Measurements from ENCODE around the gene SMYD3.

Gene SMYD3

DNA sequence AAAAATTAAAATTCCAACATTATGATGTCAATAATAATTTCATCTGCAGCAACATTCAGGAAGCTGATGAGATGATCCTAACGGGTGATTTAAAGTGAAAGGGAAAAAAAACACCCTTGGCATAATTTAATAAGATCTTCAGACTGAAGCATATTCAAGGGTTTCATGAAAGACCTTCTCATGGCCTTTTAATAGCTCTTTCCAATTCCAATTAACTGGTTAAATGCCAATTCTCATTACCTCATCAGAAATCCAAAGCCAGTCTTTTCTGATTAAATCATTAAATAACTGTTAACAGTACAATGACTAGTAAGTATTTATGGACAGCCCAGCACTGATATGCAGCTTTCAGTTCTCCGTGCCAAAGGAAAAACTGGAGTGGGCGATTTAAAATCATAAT is 407.5 kb downstream of the SMYD3 start:
- Histone ChIP-seq H3K4me3 (ENCODE audit: insufficient read length, low read depth) (no peak overlapping the region), H3K27me3 (ENCODE audit: insufficient read depth, insufficient read length) (no peaks in the 10 kb centered on the region), H3K9ac (ENCODE audit: insufficient read length, low read depth) (no peak overlapping the region), H3K36me3 (ENCODE audit: insufficient read depth, insufficient read length, low read length) (no peaks in the 10 kb centered on the region), H3K4me1 (ENCODE audit: insufficient read depth, insufficient read length) (no peaks in the 10 kb centered on the region), H3K9me3 (ENCODE audit: insufficient read depth, low read length) (no peaks in the 10 kb centered on the region)
- no peak for DNase-seq (ENCODE audit: low read depth, low spot score)
- TF ChIP-seq YY1 (IDR thresholded peaks at IDR 0.05; ENCODE audit: insufficient read depth, insufficient read length), result no peak
- TF ChIP-seq ZNF274 (IDR thresholded peaks at IDR 0.05; ENCODE audit: low read depth, low read length), result no peak
- no peak for TF ChIP-seq SUZ12 (IDR thresholded peaks at IDR 0.05; ENCODE audit: extremely low read depth, insufficient read depth, insufficient read length)

DNA sequence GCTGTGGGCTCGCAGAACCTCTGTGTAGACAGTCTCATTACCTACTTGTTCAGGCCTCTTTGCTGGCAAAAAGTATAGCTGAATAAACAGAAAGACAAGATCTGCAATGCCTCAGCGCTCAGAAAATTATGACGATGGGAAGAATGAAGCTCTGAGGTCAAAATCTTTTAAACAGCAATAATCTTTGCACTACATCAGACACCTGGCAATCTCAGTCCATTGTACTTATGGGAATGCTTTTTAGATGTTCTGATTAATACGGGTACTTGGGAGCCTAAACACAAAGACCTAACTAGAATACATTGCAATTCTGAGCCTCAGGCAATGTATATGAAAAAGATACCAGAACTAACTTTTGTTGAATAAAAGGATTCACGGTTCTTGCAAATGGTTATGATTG is 410.7 kb downstream of the SMYD3 start:
- no peak overlapping the region for H3K4me3 ChIP-seq (ENCODE audit: insufficient read length, low read depth)
- no peak overlapping the region for H3K9ac ChIP-seq (ENCODE audit: insufficient read length, low read depth)
- TF ChIP-seq YY1 (IDR thresholded peaks at IDR 0.05; ENCODE audit: insufficient read depth, insufficient read length) (no peak), SUZ12 (IDR thresholded peaks at IDR 0.05; ENCODE audit: extremely low read depth, insufficient read depth, insufficient read length) (no peak), ZNF274 (IDR thresholded peaks at IDR 0.05; ENCODE audit: low read depth, low read length) (no peak)
- H3K27me3 ChIP-seq (ENCODE audit: insufficient read depth, insufficient read length), result no peaks in the 10 kb centered on the region
- H3K4me1 ChIP-seq (ENCODE audit: insufficient read depth, insufficient read length), result no peaks in the 10 kb centered on the region
- H3K9me3 ChIP-seq (ENCODE audit: insufficient read depth, low read length), result no peaks in the 10 kb centered on the region
- H3K36me3 ChIP-seq (ENCODE audit: insufficient read depth, insufficient read length, low read length), result no peaks in the 10 kb centered on the region
- no peak for DNase-seq (ENCODE audit: low read depth, low spot score)

DNA sequence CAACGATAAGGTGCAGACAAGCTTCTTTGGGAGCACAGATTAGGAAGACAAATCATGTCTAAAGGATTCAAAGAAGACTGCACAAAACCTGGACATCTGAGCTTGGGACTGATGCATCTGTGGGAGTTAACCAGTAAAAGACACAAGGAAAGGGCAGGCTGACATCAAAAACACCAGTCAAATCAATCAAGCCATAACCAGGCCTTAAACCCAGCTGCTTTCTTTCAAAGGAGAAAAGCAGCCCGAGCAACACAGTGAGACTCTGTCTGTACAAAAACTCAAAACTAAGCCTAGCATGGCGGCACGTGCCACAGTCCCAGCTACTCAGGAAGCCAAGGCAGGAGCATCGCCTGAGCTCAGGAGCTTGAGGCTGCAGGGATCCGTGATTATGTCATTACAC is 411.6 kb downstream of the SMYD3 start:
- TF ChIP-seq ZNF274 (IDR thresholded peaks at IDR 0.05; ENCODE audit: low read depth, low read length), result no peak
- TF ChIP-seq SUZ12 (IDR thresholded peaks at IDR 0.05; ENCODE audit: extremely low read depth, insufficient read depth, insufficient read length), result no peak
- TF ChIP-seq YY1 (IDR thresholded peaks at IDR 0.05; ENCODE audit: insufficient read depth, insufficient read length), result no peak
- no peak overlapping the region for H3K9ac ChIP-seq (ENCODE audit: insufficient read length, low read depth)
- no peaks in the 10 kb centered on the region for H3K4me1 ChIP-seq (ENCODE audit: insufficient read depth, insufficient read length)
- H3K36me3 ChIP-seq (ENCODE audit: insufficient read depth, insufficient read length, low read length), result no peaks in the 10 kb centered on the region
- no peak overlapping the region for H3K4me3 ChIP-seq (ENCODE audit: insufficient read length, low read depth)
- no peaks in the 10 kb centered on the region for H3K9me3 ChIP-seq (ENCODE audit: insufficient read depth, low read length)
- no peak for DNase-seq (ENCODE audit: low read depth, low spot score)
- no peaks in the 10 kb centered on the region for H3K27me3 ChIP-seq (ENCODE audit: insufficient read depth, insufficient read length)

DNA sequence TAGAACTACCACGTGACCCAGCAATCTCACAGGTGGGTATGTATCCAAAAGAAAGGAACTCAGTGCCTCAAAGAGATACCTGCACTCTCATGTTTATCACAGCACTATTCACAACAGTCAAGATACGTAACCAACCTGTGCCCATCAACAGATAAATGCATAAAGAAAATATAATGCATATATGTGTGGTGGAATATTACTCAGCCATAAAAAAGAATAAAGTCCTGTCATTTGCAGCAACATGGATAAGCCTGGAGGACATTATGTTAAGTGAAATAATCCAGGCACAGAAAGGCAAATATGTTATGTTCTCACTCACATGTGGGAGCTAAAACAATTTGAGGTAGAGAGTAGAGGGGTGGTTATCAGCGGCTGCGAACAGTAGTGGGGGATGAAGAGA is 413.8 kb downstream of the SMYD3 start:
- no peak for DNase-seq (ENCODE audit: low read depth, low spot score)
- no peaks in the 10 kb centered on the region for H3K4me1 ChIP-seq (ENCODE audit: insufficient read depth, insufficient read length)
- H3K36me3 ChIP-seq (ENCODE audit: insufficient read depth, insufficient read length, low read length), result no peaks in the 10 kb centered on the region
- no peaks in the 10 kb centered on the region for H3K27me3 ChIP-seq (ENCODE audit: insufficient read depth, insufficient read length)
- no peaks in the 10 kb centered on the region for H3K9me3 ChIP-seq (ENCODE audit: insufficient read depth, low read length)
- no peak overlapping the region for H3K4me3 ChIP-seq (ENCODE audit: insufficient read length, low read depth)
- H3K9ac ChIP-seq (ENCODE audit: insufficient read length, low read depth), result no peak overlapping the region
- no peak for TF ChIP-seq YY1 (IDR thresholded peaks at IDR 0.05; ENCODE audit: insufficient read depth, insufficient read length)
- TF ChIP-seq SUZ12 (IDR thresholded peaks at IDR 0.05; ENCODE audit: extremely low read depth, insufficient read depth, insufficient read length), result no peak
- TF ChIP-seq ZNF274 (IDR thresholded peaks at IDR 0.05; ENCODE audit: low read depth, low read length), result no peak

DNA sequence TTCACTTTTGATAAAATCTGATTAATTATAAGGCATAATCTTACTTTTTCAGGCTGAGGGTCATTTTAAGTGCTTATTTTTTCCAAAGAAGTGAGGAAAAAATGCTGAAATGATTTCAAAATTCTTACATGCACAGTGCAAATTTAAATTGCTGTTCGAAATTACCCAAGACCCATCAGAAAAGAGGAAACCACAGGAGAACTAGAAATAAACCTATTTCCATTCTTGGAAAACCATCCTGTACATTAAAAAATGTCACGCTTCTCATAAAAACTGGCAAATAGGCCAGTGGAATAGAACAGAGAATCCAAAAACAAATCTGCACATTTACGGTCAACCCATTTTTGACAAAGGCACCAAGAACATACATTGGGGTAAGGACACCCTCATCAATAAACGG is 414.9 kb downstream of the SMYD3 start:
- H3K36me3 ChIP-seq (ENCODE audit: insufficient read depth, insufficient read length, low read length), result no peaks in the 10 kb centered on the region
- no peaks in the 10 kb centered on the region for H3K27me3 ChIP-seq (ENCODE audit: insufficient read depth, insufficient read length)
- DNase-seq (ENCODE audit: low read depth, low spot score), result no peak
- TF ChIP-seq SUZ12 (IDR thresholded peaks at IDR 0.05; ENCODE audit: extremely low read depth, insufficient read depth, insufficient read length), result no peak
- no peak for TF ChIP-seq ZNF274 (IDR thresholded peaks at IDR 0.05; ENCODE audit: low read depth, low read length)
- TF ChIP-seq YY1 (IDR thresholded peaks at IDR 0.05; ENCODE audit: insufficient read depth, insufficient read length), result no peak
- H3K9ac ChIP-seq (ENCODE audit: insufficient read length, low read depth), result no peak overlapping the region
- no peaks in the 10 kb centered on the region for H3K4me1 ChIP-seq (ENCODE audit: insufficient read depth, insufficient read length)
- H3K4me3 ChIP-seq (ENCODE audit: insufficient read length, low read depth), result no peak overlapping the region
- no peaks in the 10 kb centered on the region for H3K9me3 ChIP-seq (ENCODE audit: insufficient read depth, low read length)

DNA sequence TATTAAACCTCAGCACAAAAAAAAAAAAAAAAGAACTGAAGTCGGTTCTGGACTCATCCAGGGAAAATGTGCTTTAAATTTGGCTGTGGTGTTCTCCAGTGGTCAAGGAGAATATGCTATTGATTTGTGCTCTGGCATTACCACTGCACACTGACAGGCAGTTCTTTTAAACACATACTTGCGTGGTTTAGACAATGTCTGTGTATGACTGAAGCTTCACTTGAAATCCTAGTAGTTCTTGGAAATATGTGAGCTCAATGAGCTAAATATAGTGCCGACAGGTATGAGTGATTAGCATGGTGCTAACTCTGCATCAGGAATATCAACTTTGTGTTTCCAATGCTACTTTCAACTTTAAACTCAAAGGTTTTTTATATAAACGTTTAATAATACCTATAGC is 415.6 kb downstream of the SMYD3 start:
- Histone ChIP-seq H3K36me3 (ENCODE audit: insufficient read depth, insufficient read length, low read length) (no peaks in the 10 kb centered on the region), H3K9me3 (ENCODE audit: insufficient read depth, low read length) (no peaks in the 10 kb centered on the region), H3K9ac (ENCODE audit: insufficient read length, low read depth) (no peak overlapping the region), H3K27me3 (ENCODE audit: insufficient read depth, insufficient read length) (no peaks in the 10 kb centered on the region), H3K4me1 (ENCODE audit: insufficient read depth, insufficient read length) (no peaks in the 10 kb centered on the region), H3K4me3 (ENCODE audit: insufficient read length, low read depth) (no peak overlapping the region)
- TF ChIP-seq YY1 (IDR thresholded peaks at IDR 0.05; ENCODE audit: insufficient read depth, insufficient read length) (no peak), SUZ12 (IDR thresholded peaks at IDR 0.05; ENCODE audit: extremely low read depth, insufficient read depth, insufficient read length) (no peak), ZNF274 (IDR thresholded peaks at IDR 0.05; ENCODE audit: low read depth, low read length) (no peak)
- no peak for DNase-seq (ENCODE audit: low read depth, low spot score)

DNA sequence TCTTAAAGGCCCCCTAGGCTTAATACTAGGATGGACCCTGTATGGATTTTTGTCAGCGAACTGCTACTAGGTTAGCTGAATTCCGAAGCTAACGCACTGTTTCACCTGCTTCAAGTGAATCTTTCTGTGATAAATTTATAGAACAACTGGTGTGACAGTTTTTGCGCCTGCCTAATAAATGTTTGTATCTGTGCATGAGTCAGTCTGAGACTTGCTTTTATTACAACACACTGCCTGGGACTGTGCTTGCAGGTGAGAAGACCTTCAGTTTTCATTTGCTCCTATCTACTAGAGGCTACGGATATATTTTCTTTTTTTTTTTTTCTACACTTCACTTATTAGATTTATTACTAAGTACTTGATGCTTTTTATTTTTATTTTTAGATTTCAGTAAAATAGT is 420.9 kb downstream of the SMYD3 start:
- no peak overlapping the region for H3K4me3 ChIP-seq (ENCODE audit: insufficient read length, low read depth)
- H3K9me3 ChIP-seq (ENCODE audit: insufficient read depth, low read length), result peaks cover 13% of the 10 kb centered on the region
- TF ChIP-seq ZNF274 (IDR thresholded peaks at IDR 0.05; ENCODE audit: low read depth, low read length), result no peak
- TF ChIP-seq SUZ12 (IDR thresholded peaks at IDR 0.05; ENCODE audit: extremely low read depth, insufficient read depth, insufficient read length), result no peak
- no peak for TF ChIP-seq YY1 (IDR thresholded peaks at IDR 0.05; ENCODE audit: insufficient read depth, insufficient read length)
- H3K4me1 ChIP-seq (ENCODE audit: insufficient read depth, insufficient read length), result no peaks in the 10 kb centered on the region
- no peak overlapping the region for H3K9ac ChIP-seq (ENCODE audit: insufficient read length, low read depth)
- no peak for DNase-seq (ENCODE audit: low read depth, low spot score)
- no peaks in the 10 kb centered on the region for H3K27me3 ChIP-seq (ENCODE audit: insufficient read depth, insufficient read length)
- H3K36me3 ChIP-seq (ENCODE audit: insufficient read depth, insufficient read length, low read length), result no peaks in the 10 kb centered on the region

DNA sequence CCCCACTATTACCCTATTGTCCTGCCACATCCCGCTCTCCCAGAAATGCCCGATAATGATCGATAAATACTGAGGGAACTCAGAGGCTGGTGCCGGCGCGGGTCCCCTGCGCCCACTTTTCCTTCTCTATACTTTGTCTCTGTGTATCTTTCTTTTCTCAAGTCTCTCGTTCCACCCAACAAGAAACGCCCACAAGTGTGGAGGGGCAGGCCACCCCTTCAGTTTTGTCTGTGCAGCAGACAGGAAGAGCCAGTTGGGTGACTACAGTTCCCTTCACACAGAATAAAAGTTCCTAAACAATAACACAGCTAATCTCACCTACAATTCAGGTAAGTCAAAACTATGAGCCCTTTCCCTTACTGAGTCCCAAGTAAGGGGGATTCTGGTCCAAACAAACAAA is 423.7 kb downstream of the SMYD3 start:
- H3K27me3 ChIP-seq (ENCODE audit: insufficient read depth, insufficient read length), result no peaks in the 10 kb centered on the region

More for the DNA sequence above, 423.7 kb downstream of the SMYD3 start:
- no peak for DNase-seq (ENCODE audit: low read depth, low spot score)
- Histone ChIP-seq H3K4me1 (ENCODE audit: insufficient read depth, insufficient read length) (no peaks in the 10 kb centered on the region), H3K4me3 (ENCODE audit: insufficient read length, low read depth) (no peak overlapping the region), H3K9ac (ENCODE audit: insufficient read length, low read depth) (no peak overlapping the region), H3K36me3 (ENCODE audit: insufficient read depth, insufficient read length, low read length) (no peaks in the 10 kb centered on the region), H3K9me3 (ENCODE audit: insufficient read depth, low read length) (peaks cover 31% of the 10 kb centered on the region)
- TF ChIP-seq ZNF274 (IDR thresholded peaks at IDR 0.05; ENCODE audit: low read depth, low read length) (no peak), SUZ12 (IDR thresholded peaks at IDR 0.05; ENCODE audit: extremely low read depth, insufficient read depth, insufficient read length) (no peak), YY1 (IDR thresholded peaks at IDR 0.05; ENCODE audit: insufficient read depth, insufficient read length) (no peak)
